Measurements from ENCODE around the gene PLEKHA1. TPM values are rescaled to one million over a fixed set of nuclear protein-coding genes. Genes with fewer than 3 reads are reported as not detected.

Gene PLEKHA1
- total RNA-seq, 1 donor from 2014 or later: 32.3 TPM

- DNase-seq (ENCODE audit: low spot score): no peak
These were observed 1.2 kb downstream of the PLEKHA1 start for GRCh38 chr10:122375679-122376160.

- DNase-seq (ENCODE audit: low spot score): no peak
These were observed 2.0 kb downstream of the PLEKHA1 start for GRCh38 chr10:122376364-122376961.

GRCh38 chr10:122379041-122379440 is 4.5 kb downstream of the PLEKHA1 start:
- no peak for DNase-seq (ENCODE audit: low spot score)

GRCh38 chr10:122379537-122379936 is 5.0 kb downstream of the PLEKHA1 start:
- DNase-seq (ENCODE audit: low spot score): no peak

GRCh38 chr10:122380703-122381102 is 6.2 kb downstream of the PLEKHA1 start:
- no peak for DNase-seq (ENCODE audit: low spot score)

GRCh38 chr10:122381680-122382079 is 7.2 kb downstream of the PLEKHA1 start:
- no peak for DNase-seq (ENCODE audit: low spot score)

- DNase-seq (ENCODE audit: low spot score): no peak
These were observed 12.0 kb downstream of the PLEKHA1 start for GRCh38 chr10:122386514-122386913.

GRCh38 chr10:122387572-122387971 is 13.1 kb downstream of the PLEKHA1 start:
- DNase-seq (ENCODE audit: low spot score): no peak

- DNase-seq (ENCODE audit: low spot score): no peak
These were observed 13.9 kb downstream of the PLEKHA1 start for GRCh38 chr10:122388287-122388997.

GRCh38 chr10:122390271-122390670 is 15.8 kb downstream of the PLEKHA1 start:
- DNase-seq (ENCODE audit: low spot score): no peak

GRCh38 chr10:122390679-122391078 is 16.2 kb downstream of the PLEKHA1 start:
- no peak for DNase-seq (ENCODE audit: low spot score)

- no peak for DNase-seq (ENCODE audit: low spot score)
These were observed 17.4 kb downstream of the PLEKHA1 start for GRCh38 chr10:122391875-122392274.

- no peak for DNase-seq (ENCODE audit: low spot score)
These were observed 18.3 kb downstream of the PLEKHA1 start for GRCh38 chr10:122392835-122393234.

- no peak for DNase-seq (ENCODE audit: low spot score)
These were observed 18.8 kb downstream of the PLEKHA1 start for GRCh38 chr10:122393288-122393687.

- no peak for DNase-seq (ENCODE audit: low spot score)
These were observed 28.1 kb downstream of the PLEKHA1 start for GRCh38 chr10:122402548-122403131.

- DNase-seq (ENCODE audit: low spot score): no peak
These were observed 30.1 kb downstream of the PLEKHA1 start for GRCh38 chr10:122404576-122404975.

- DNase-seq (ENCODE audit: low spot score): peak; percentile 55
These were observed 33.0 kb downstream of the PLEKHA1 start for GRCh38 chr10:122407375-122408125.

GRCh38 chr10:122413327-122413726 is 38.8 kb downstream of the PLEKHA1 start:
- DNase-seq (ENCODE audit: low spot score): no peak

- DNase-seq (ENCODE audit: low spot score): no peak
These were observed 43.2 kb downstream of the PLEKHA1 start for GRCh38 chr10:122417667-122418066.

- DNase-seq (ENCODE audit: low spot score): no peak
These were observed 44.5 kb downstream of the PLEKHA1 start for GRCh38 chr10:122419016-122419415.

- no peak for DNase-seq (ENCODE audit: low spot score)
These were observed 45.5 kb downstream of the PLEKHA1 start for GRCh38 chr10:122419876-122420623.
